Measurements from ENCODE around the gene CRYAB. TPM values are rescaled to one million over a fixed set of nuclear protein-coding genes. Genes with fewer than 3 reads are reported as not detected.

CRYAB gene
- total RNA-seq, 1 experiment from 2014 or later, result not detected

GRCh38 chr11:111932611-111932950 lies 21.0 kb upstream of the CRYAB start:
- Histone ChIP-seq H3K36me3 (ENCODE audit: low read depth) (no peaks in the 10 kb centered on the region), H3K9me3 (ENCODE audit: insufficient read depth, low read depth) (no peaks in the 10 kb centered on the region), H3K9me2 (ENCODE audit: insufficient read depth) (no peaks in the 10 kb centered on the region), H3K4me3 (no peak overlapping the region), H3K79me2 (ENCODE audit: low read depth) (no peaks in the 10 kb centered on the region), H4K20me1 (ENCODE audit: insufficient read depth) (no peaks in the 10 kb centered on the region), H3K4me2 (no peak overlapping the region), H2AFZ (no peak overlapping the region), H3F3A (ENCODE audit: insufficient read depth, low read depth) (peaks cover 2% of the 10 kb centered on the region; the same call in 1 of the 2 replicates), H3K4me1 (replicated peaks; ENCODE audit: insufficient read depth) (peaks cover 13% of the 10 kb centered on the region), H3K27ac (no peak overlapping the region), H3K27me3 (ENCODE audit: insufficient read depth, low read depth) (0 out of 2 replicates have a peak, but pooled peaks cover 3% of the 10 kb centered on the region)
- TF ChIP-seq CTCF (conservative IDR thresholded peaks at IDR 0.05) (no peak), EZH2 (IDR thresholded peaks at IDR 0.05; ENCODE audit: low read depth) (no peak)
- ChIA-PET POLR2A (ENCODE audit: unreplicated experiment) (no interaction called here), CTCF (interaction anchor here (1.9 kb wide), 1 partner anchor 49 kb away, joined by 11 read pairs; no protein-coding TSS in a partner anchor)
- DNase-seq, result no peak
- intact Hi-C loops (cut with micrococcal nuclease; ENCODE audit: unreplicated experiment), result loop anchor here (1.0 kb wide), 1 partner anchor 348 kb away; no protein-coding TSS in a partner anchor
- no TSS peak for BruUV-seq (replicated peaks)

- Histone ChIP-seq H3K27ac (no peak overlapping the region), H3K79me2 (ENCODE audit: low read depth) (no peaks in the 10 kb centered on the region), H3K36me3 (ENCODE audit: low read depth) (no peaks in the 10 kb centered on the region), H2AFZ (no peak overlapping the region), H3K4me3 (no peak overlapping the region), H3K27me3 (ENCODE audit: insufficient read depth, low read depth) (no peaks in the 10 kb centered on the region), H4K20me1 (ENCODE audit: insufficient read depth) (no peaks in the 10 kb centered on the region), H3K9me3 (ENCODE audit: insufficient read depth, low read depth) (no peaks in the 10 kb centered on the region), H3K4me1 (replicated peaks; ENCODE audit: insufficient read depth) (peaks cover 16% of the 10 kb centered on the region), H3K4me2 (no peak overlapping the region), H3K9me2 (ENCODE audit: insufficient read depth) (no peaks in the 10 kb centered on the region), H3F3A (ENCODE audit: insufficient read depth, low read depth) (peaks cover 5% of the 10 kb centered on the region; the same call in 1 of the 2 replicates)
- intact Hi-C loops (cut with micrococcal nuclease; ENCODE audit: unreplicated experiment), result loop anchor here (2.0 kb wide), 1 partner anchor 144 kb away; the partner anchor contains the start of genes NKAPD1 and PIH1D2
- DNase-seq, result no peak
- BruUV-seq (replicated peaks), result no TSS peak
- ChIA-PET CTCF (interaction anchor here (1.0 kb wide), 1 partner anchor 11 kb away, joined by 10 read pairs; the partner anchor contains the start of gene C11orf52), POLR2A (ENCODE audit: unreplicated experiment) (no interaction called here)
- TF ChIP-seq EZH2 (IDR thresholded peaks at IDR 0.05; ENCODE audit: low read depth) (no peak), CTCF (conservative IDR thresholded peaks at IDR 0.05) (no peak)
Observed at GRCh38 chr11:111930472-111930871, 18.9 kb upstream of the CRYAB start.

DNA sequence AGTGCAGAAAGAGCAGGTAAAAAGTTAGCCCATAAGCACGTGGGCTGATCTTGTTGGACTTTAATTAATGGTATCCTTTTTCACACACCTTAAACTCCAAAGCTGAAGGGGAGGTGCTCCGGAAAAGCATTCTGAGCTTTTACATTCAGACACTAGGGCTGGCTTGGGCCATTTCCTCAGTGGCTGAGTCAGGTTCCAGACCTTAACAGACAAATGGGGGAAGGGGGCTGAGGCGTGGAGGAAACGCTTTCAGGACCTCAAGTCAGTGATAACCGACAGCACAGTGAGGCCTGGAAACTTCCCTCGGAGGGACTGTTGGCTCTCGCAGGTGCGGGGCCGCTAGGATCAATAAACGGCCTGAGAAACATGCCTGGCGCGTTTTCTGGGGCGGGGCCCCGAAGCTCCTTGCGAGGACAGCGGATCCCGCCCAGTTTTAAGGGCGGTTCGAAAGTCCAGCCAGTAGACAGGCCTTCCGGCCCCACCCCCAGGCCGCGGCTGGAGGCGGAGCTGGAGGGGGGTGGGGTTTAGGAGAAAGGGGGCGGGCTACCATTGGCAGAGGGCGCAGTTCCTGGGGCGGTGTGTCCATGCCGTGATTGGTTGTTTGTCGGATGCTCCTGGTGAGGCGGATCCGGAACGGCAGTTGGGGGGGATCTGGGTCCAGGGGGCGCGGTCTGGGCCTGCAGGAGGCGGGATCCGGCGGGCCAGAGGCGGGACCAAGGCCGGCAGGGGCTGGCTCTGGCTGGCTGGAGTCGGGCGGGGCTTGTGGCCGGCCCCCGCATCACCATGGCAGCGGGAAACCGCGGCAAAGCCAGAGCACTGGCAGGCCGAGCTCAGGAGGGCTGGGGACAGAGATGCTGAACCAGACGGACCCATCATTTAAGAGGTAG lies 15.2 kb upstream of the CRYAB start:
- no peaks in the 10 kb centered on the region for H3K36me3 ChIP-seq (ENCODE audit: low read depth)
- no TSS peak for BruUV-seq (replicated peaks)
- no peaks in the 10 kb centered on the region for H4K20me1 ChIP-seq (ENCODE audit: insufficient read depth)
- H2AFZ ChIP-seq, result peak overlapping the region; percentile 81
- DNase-seq, result peak; percentile 93 to 98
- peak overlapping the region; percentile 92 for H3K4me2 ChIP-seq
- ChIA-PET POLR2A (ENCODE audit: unreplicated experiment) (interaction anchor here (0.5 to 1.6 kb wide), 10 partner anchors 8 to 1948 kb away, joined by 3 to 13 read pairs (median 4); partner anchors contain the start of genes ALG9, C11orf52 and DLAT), CTCF (interaction anchor here (0.8 to 1.6 kb wide), 3 partner anchors 55 to 353 kb away, joined by 4 to 7 read pairs (median 5); no protein-coding TSS in a partner anchor)
- H3K4me1 ChIP-seq (replicated peaks; ENCODE audit: insufficient read depth), result peaks cover 36% of the 10 kb centered on the region
- peak overlapping the region; percentile 62 for H3K27ac ChIP-seq
- intact Hi-C loops (cut with micrococcal nuclease; ENCODE audit: unreplicated experiment), result loop anchor here (1.0 to 2.0 kb wide), 2 partner anchors 47 to 56 kb away; partner anchors contain the start of genes CFAP68 and FDXACB1
- H3K27me3 ChIP-seq (ENCODE audit: insufficient read depth, low read depth), result no peaks in the 10 kb centered on the region
- no peaks in the 10 kb centered on the region for H3K9me2 ChIP-seq (ENCODE audit: insufficient read depth)
- H3K79me2 ChIP-seq (ENCODE audit: low read depth), result no peaks in the 10 kb centered on the region
- H3F3A ChIP-seq (ENCODE audit: insufficient read depth, low read depth), result peaks cover 24% of the 10 kb centered on the region
- no peak for TF ChIP-seq EZH2 (IDR thresholded peaks at IDR 0.05; ENCODE audit: low read depth)
- TF ChIP-seq CTCF (conservative IDR thresholded peaks at IDR 0.05), result no peak
- H3K9me3 ChIP-seq (ENCODE audit: insufficient read depth, low read depth), result no peaks in the 10 kb centered on the region
- H3K4me3 ChIP-seq, result peak overlapping the region; percentile 59
